NCI-H446 (cell line): ENCODE data around the gene ING1.

Experiments used
- DNase-seq, 2 experiments: peaks; one replicate each; lab custom pipeline; 2025; lab: John Stamatoyannopoulos, UW

ING1 gene

DNA sequence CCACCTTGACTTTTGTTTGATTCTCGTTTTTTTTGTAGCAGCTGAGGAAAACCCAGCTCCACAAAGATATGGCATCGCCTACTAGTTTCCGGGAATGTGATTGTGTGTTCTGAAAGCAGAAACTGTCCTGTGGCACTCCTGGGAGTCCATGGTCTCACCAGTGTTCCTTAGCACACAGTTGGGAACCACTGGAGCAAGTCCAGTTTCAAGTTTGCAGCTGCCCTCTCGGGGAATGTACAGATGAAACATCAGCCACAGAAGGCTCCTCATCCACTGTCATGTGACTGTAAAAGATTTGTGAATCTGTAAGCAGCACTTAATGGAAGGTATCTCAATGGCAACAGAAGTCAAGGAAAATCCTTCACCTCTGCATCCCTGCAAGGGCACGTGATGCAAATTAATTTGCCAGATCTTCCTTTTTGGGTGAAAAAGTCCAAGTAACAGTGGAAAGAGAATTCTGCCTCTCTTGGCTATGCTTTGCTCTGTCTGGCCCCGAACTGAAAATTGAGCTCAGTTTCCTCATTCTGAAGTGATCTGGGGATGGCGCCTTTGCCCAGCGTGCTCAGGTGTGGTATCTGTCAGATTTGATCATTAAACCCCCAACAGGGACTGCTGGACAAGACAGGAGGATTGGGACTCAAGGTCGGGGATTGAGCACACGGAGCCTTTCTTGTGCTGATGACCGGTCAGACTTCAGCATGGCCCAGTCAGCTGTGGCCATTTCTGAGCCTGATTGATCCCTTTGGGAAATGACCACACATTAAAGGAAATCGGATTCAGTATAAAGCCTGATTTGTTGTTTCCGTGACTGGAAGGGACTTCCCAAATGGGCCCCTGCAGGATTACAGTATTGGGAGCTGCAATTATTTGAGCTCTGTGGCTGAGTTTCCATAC lies 58.8 kb downstream of the ING1 start:
- DNase-seq, result no peak
